Heart left ventricle (tissue), 13 donors: ENCODE results near the gene FAM20C.
A peak's percentile ranks its signal among the peaks of the same experiment; 100 is the strongest.

Experiments used
- POLR2A ChIP-seq, 2 donors: fragments of 450-650 bp; IDR thresholded peaks; one replicate each; pipeline ENCODE4 v1.6.1; 2017; ENCODE audit warnings: antibody characterized with exemption in 2 of 2, mild to moderate bottlenecking in 2 of 2, moderate library complexity in 2 of 2
- TF ChIP-seq, protein P1 (sequence below), 12 donors: fragments of 200-600 bp; sonication (generic) in 4 of 12; IDR thresholded peaks; one replicate each; pipeline versions ENCODE4 v1.5.0 to v1.8.0; 2018 to 2022; ENCODE audit warnings: antibody characterized with exemption in 12 of 12, mild to moderate bottlenecking in 5 of 12
- donor health status: ischemic (EF 13 %, LVEDD 7.1; RV severe dilation, severe dysfunction).
- donor health status: DM: no; HTN: yes; CAD: no.
- donor health status: DM: no; HTN: no; CAD: no.
- donor health status: ischemic (EF 25% LVEDD 6.9; RV normal size, moderate dysfunction).
- donor health status: ischemic (EF 25% LVEDD 5.7; RV mildly dilated, moderate dysfunction).
- donor health status: ischemic (EF 35%, LVEDD 5.7; RV mildly dilated, moderate dysfunction).
- donor health status: nonischemic (EF 11% LVEDD 7.7; RV severe dilation, severe dysfunction).
- donor health status: DM: yes; HTN: yes; CAD: no.
- donor health status: PGD.
- donor health status: ischemic (EF 29% LVEDD 5.4; RV normal size, mild dysfunction).
- donor health status: nonischemic (EF 23%, LVEDD 6.1; RV moderate dilation, normal function).

DNA sequence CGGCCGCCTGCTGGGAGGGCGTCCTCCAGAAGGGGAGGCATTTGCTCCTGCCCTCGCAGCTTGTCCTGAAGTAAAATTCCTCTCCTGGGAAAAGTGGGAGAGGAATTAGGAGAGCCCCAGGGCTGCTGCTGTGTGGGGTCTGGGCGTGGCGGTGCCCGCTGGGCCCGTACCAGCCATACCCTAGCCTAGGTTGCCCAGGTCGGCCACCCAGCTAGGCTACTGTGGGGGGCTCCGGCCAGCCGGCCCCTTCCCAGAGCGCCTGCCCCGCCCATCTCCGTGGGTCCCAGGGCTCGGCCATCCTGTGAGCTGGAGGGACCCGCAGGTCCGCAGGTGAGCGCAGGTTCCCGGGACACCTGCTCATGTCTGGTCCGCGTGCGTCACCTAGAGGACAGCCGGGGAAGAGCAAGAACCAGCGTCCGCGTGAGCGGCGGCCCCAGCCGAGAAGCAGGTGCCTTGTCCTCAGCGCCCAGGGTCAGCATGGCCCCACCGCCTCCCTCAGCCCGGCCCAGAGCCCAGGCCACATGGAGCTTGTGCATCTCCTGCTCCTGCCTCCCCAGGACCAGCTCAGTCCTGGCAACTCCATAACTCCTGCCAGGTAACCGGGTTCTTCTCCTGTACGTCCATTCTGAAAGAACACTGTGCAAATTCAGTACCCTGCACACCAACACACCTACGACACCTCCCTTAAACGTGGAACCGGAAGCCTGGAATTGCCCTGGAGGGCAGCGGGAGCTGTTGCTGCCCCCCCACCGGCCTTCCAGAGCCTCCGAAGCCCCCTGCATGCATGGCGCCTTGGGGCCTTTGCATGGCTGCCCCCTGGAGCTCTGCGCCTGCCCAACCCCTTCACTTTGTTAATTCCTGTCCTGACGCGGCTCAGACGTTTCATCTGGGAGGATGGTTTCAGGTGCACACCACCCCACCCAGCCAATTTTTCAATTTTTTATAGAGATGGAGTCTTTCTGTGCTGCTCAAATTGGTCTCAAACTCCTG is 74.8 kb downstream of the FAM20C start:
- no peak for TF ChIP-seq POLR2A (IDR thresholded peaks at IDR 0.05)
- TF ChIP-seq, protein P1, sequence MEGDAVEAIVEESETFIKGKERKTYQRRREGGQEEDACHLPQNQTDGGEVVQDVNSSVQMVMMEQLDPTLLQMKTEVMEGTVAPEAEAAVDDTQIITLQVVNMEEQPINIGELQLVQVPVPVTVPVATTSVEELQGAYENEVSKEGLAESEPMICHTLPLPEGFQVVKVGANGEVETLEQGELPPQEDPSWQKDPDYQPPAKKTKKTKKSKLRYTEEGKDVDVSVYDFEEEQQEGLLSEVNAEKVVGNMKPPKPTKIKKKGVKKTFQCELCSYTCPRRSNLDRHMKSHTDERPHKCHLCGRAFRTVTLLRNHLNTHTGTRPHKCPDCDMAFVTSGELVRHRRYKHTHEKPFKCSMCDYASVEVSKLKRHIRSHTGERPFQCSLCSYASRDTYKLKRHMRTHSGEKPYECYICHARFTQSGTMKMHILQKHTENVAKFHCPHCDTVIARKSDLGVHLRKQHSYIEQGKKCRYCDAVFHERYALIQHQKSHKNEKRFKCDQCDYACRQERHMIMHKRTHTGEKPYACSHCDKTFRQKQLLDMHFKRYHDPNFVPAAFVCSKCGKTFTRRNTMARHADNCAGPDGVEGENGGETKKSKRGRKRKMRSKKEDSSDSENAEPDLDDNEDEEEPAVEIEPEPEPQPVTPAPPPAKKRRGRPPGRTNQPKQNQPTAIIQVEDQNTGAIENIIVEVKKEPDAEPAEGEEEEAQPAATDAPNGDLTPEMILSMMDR (IDR thresholded peaks at IDR 0.05) = peak in 10 of 12 donors; percentile 6 to 52 (median 38)
